OCI-LY7 (cell line): ENCODE data around the gene PAQR5. TPM values are rescaled to one million over a fixed set of nuclear protein-coding genes. Genes with fewer than 3 reads are reported as not detected.

ENCODE experiments used
- BruUV-seq: library from RNA; stranded (reverse); fragments of 400-500 nt; replicated peaks from 2 replicates; lab custom pipeline; 2021; lab: Mats Ljungman, UMichigan
- CTCF ChIA-PET: fragments of 300-600 bp; sonication (Branson Sonifier 250); formaldehyde crosslinking; loops from one replicate; lab custom pipeline; 2022; ENCODE audit warnings: antibody characterized with exemption; ENCODE audit not compliant: unreplicated experiment; lab: Charles Lee
- POLR2A ChIA-PET: fragments of 300-600 bp; sonication (Branson Sonifier 250); formaldehyde crosslinking; loops from one replicate; lab custom pipeline; 2022; ENCODE audit warnings: antibody characterized with exemption; lab: Charles Lee
- DNase-seq: peaks from one replicate; pipeline ENCODE4 v3.0.0-alpha.2; 2015; ENCODE audit warnings: low spot score
- H2AFZ ChIP-seq: fragments of 200-600 bp; sonication (generic), shearing (Covaris generic); 2 replicates; pipeline ENCODE4 v1.6.1; 2014; ENCODE audit warnings: mild to moderate bottlenecking, antibody characterized with exemption, low read length, moderate library complexity
- H3K27ac ChIP-seq: fragments of 200-600 bp; sonication (generic); 2 replicates; pipeline ENCODE4 v1.5.1; 2014; ENCODE audit warnings: mixed run types, low read depth, mild to moderate bottlenecking, moderate library complexity, low read length, inconsistent platforms; ENCODE audit not compliant: poor library complexity, severe bottlenecking
- H3K36me3 ChIP-seq: fragments of 200-600 bp; sonication (generic); 2 replicates; pipeline ENCODE4 v1.6.1; 2014; ENCODE audit warnings: mild to moderate bottlenecking, antibody characterized with exemption, low read length, moderate library complexity, mixed read lengths; ENCODE audit not compliant: insufficient read depth
- H3K4me1 ChIP-seq: fragments of 200-600 bp; sonication (generic); 2 replicates; pipeline ENCODE4 v1.5.1; 2014; ENCODE audit warnings: mild to moderate bottlenecking, low read length; ENCODE audit not compliant: insufficient read depth, poor library complexity, severe bottlenecking
- H3K4me2 ChIP-seq: fragments of 200-600 bp; sonication (generic); 2 replicates; pipeline ENCODE4 v1.6.1; 2014; ENCODE audit warnings: mild to moderate bottlenecking, low read length
- H3K4me3 ChIP-seq: fragments of 200-600 bp; sonication (generic); 2 replicates; pipeline ENCODE4 v1.5.1; 2014; ENCODE audit warnings: mild to moderate bottlenecking, low read depth, low read length; ENCODE audit not compliant: poor library complexity, severe bottlenecking
- H3K79me2 ChIP-seq: fragments of 200-600 bp; sonication (generic); 2 replicates; pipeline ENCODE4 v1.6.1; 2016; ENCODE audit warnings: low read depth, mild to moderate bottlenecking, low read length, moderate library complexity, mixed read lengths; ENCODE audit not compliant: insufficient read depth
- H3K9me2 ChIP-seq: fragments of 200-600 bp; sonication (generic); 2 replicates; pipeline ENCODE4 v1.6.1; 2016; ENCODE audit warnings: mild to moderate bottlenecking, low read length, mixed read lengths; ENCODE audit not compliant: insufficient read depth
- H3K9me3 ChIP-seq: fragments of 200-600 bp; sonication (generic); 2 replicates; pipeline ENCODE4 v1.6.1; 2014; ENCODE audit warnings: mild to moderate bottlenecking, mixed run types, low read length, mixed read lengths
- H4K20me1 ChIP-seq: fragments of 200-600 bp; sonication (generic); 2 replicates; pipeline ENCODE4 v1.6.1; 2014; ENCODE audit warnings: mild to moderate bottlenecking, antibody characterized with exemption, low read length, moderate library complexity, mixed read lengths; ENCODE audit not compliant: insufficient read depth
- CTCF ChIP-seq: fragments of 200-600 bp; sonication (generic); conservative IDR thresholded peaks from 2 replicates; pipeline ENCODE4 v1.5.1; 2014; ENCODE audit warnings: mild to moderate bottlenecking, antibody characterized with exemption, low read length, moderate library complexity, mixed read lengths
- EZH2phosphoT487 ChIP-seq: fragments of 200-600 bp; sonication (generic); IDR thresholded peaks from 2 replicates; pipeline ENCODE4 v1.6.1; 2018; ENCODE audit warnings: low read depth, borderline replicate concordance, mild to moderate bottlenecking, mixed run types, antibody characterized with exemption, low read length, moderate library complexity, mixed read lengths
- intact Hi-C: fragments of 100-400 bp; cut with micrococcal nuclease; formaldehyde crosslinking; loops from one replicate; pipeline ENCODE4 v1.10.0; 2022; ENCODE audit not compliant: unreplicated experiment
- total RNA-seq, 2 experiments: library from RNA; depleted of rRNA in 1 of 2; stranded (reverse); fragments of >200 nt in 1 of 2; shearing (Covaris generic) in 1 of 2; gene quantifications; 2 replicates each; pipeline ENCODE4 v1.2.3, GENCODE V29; 2014 to 2022

The PAQR5 gene
- total RNA-seq, 2 experiments from 2014 or later: not detected

DNA sequence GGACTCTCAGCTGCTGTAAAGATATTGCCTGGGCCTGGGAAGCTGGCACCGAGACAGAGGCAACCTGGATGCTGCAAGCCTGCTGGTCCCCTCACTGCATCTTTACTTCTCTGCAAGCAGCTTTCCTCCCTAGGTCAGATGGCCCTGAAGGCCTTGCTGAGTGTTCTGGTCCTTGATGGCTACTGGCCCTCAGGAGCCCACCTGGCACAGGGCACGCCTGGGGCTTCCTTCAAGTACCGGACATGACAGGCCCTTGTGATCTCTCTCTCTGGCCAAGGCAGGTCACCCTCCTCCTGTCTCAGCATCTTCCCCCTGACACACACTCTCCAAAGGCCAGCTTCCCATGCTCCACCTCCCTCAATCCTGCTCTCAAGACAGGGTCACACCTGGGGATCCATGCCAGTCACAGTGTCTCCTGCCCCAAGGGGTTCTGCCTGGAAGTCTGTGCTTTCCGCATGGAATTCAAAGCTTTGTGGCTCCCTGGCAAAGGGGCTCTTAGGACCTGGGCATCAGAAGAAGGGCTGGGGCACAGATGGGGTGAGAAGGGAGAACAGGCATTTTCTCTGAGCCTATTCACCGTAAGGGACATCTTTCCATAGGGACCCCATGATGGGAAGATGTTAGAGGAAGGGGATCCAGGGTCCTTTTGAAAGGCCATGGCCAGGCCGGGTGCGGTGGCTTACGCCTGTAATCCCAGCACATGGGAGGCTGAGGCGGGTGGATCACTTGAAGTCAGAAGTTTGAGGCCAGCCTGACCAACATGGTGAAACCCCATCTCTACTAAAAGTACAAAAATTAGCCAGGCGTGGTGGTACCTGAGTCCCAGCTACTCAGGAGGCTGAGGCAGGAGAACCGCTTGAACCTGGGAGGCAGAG is 4.7 kb upstream of the PAQR5 start:
- ChIA-PET POLR2A (interaction anchor here (0.6 kb wide), 1 partner anchor 373 kb away, joined by 8 read pairs; no protein-coding TSS in a partner anchor), CTCF (no interaction called here)

GRCh38 chr15:69296606-69297005 is 2.1 kb upstream of the PAQR5 start:
- Histone ChIP-seq H2AFZ (no peak overlapping the region), H3K4me1 (no peaks in the 10 kb centered on the region), H4K20me1 (no peaks in the 10 kb centered on the region), H3K36me3 (no peaks in the 10 kb centered on the region), H3K27ac (no peak overlapping the region), H3K4me3 (no peak overlapping the region), H3K4me2 (no peak overlapping the region), H3K9me2 (no peaks in the 10 kb centered on the region), H3K79me2 (no peaks in the 10 kb centered on the region), H3K9me3 (no peaks in the 10 kb centered on the region)
- DNase-seq: no peak
- BruUV-seq: no TSS peak
- no peak for TF ChIP-seq CTCF
- TF ChIP-seq EZH2phosphoT487: no peak
- intact Hi-C loops: no loop called here
- ChIA-PET POLR2A (no interaction called here), CTCF (no interaction called here)

More for the DNA sequence above, 4.7 kb upstream of the PAQR5 start:
- H3K27ac ChIP-seq: no peak overlapping the region
- no peaks in the 10 kb centered on the region for H3K9me2 ChIP-seq
- no peak overlapping the region for H2AFZ ChIP-seq
- TF ChIP-seq EZH2phosphoT487: no peak
- no peak for TF ChIP-seq CTCF
- intact Hi-C loops: no loop called here
- H3K9me3 ChIP-seq: no peaks in the 10 kb centered on the region
- H3K4me2 ChIP-seq: no peak overlapping the region
- no peaks in the 10 kb centered on the region for H3K79me2 ChIP-seq
- no peaks in the 10 kb centered on the region for H3K4me1 ChIP-seq
- no peak overlapping the region for H3K4me3 ChIP-seq
- no peaks in the 10 kb centered on the region for H3K36me3 ChIP-seq
- DNase-seq: no peak
- BruUV-seq: no TSS peak
- no peaks in the 10 kb centered on the region for H4K20me1 ChIP-seq
